GM12864 (cell line): ENCODE data around the gene EFCAB13.

Source experiments
- DNase-seq: peaks from one replicate; pipeline ENCODE4 v3.0.0-alpha.2; 2011; ENCODE audit warnings: low read depth
- H3K4me3 ChIP-seq: 2 replicates; pipeline ENCODE4 v1.5.1; 2011; ENCODE audit warnings: mild to moderate bottlenecking, low read depth, low read length, control low read depth
- CTCF ChIP-seq: IDR thresholded peaks from 2 replicates; pipeline ENCODE4 v1.5.1; 2011; ENCODE audit warnings: low read depth, mild to moderate bottlenecking, moderate library complexity, low read length, control low read depth, inconsistent platforms; ENCODE audit errors: missing control alignments

EFCAB13 gene

GRCh38 chr17:47278561-47278960 lies 45.2 kb upstream of the EFCAB13 start:
- H3K4me3 ChIP-seq = no peak overlapping the region
- DNase-seq = no peak
- no peak for TF ChIP-seq CTCF

- peak; percentile 71 for DNase-seq
- TF ChIP-seq CTCF = no peak
- no peak overlapping the region for H3K4me3 ChIP-seq
These were observed 44.5 kb upstream of the EFCAB13 start for GRCh38 chr17:47279062-47279801.

GRCh38 chr17:47280072-47280811 lies 43.5 kb upstream of the EFCAB13 start:
- H3K4me3 ChIP-seq = no peak overlapping the region
- TF ChIP-seq CTCF = no peak
- DNase-seq = no peak

- DNase-seq = no peak
- H3K4me3 ChIP-seq = no peak overlapping the region
- TF ChIP-seq CTCF = no peak
These were observed 42.5 kb upstream of the EFCAB13 start for GRCh38 chr17:47281216-47281615.

- no peak for TF ChIP-seq CTCF
- DNase-seq = no peak
- no peak overlapping the region for H3K4me3 ChIP-seq
These were observed 38.8 kb upstream of the EFCAB13 start for GRCh38 chr17:47285003-47285402.

- TF ChIP-seq CTCF = no peak
- peak; percentile 72 for DNase-seq
- peak overlapping the region; percentile 15; the same call in 1 of the 2 replicates for H3K4me3 ChIP-seq
These were observed 37.4 kb upstream of the EFCAB13 start for GRCh38 chr17:47286198-47286914.
